Psoas muscle (tissue), 8 donors: ENCODE measurements around the gene PXMP4. TPM values are rescaled to one million over a fixed set of nuclear protein-coding genes. Genes with fewer than 3 reads are reported as not detected.

Experiments
- ATAC-seq, 4 donors: fragments of 200-7000 bp; cut with Tn5 transposase; one replicate each; pipeline ENCODE4 v1.9.1; 2020; ENCODE audit warnings: moderate library complexity in 3 of 4, mild to moderate bottlenecking in 2 of 4
- DNase-seq, 2 donors: peaks; one replicate each; pipeline ENCODE4 v3.0.0-alpha.2; 2020
- H3K27ac ChIP-seq: fragments of 200-600 bp; one replicate; pipeline ENCODE4 v1.8.0; 2022
- H3K27me3 ChIP-seq, 3 donors: fragments of 200-600 bp in 1 of 3; one replicate each; pipeline versions ENCODE4 v1.6.1 to v1.8.0; 2013 to 2022; ENCODE audit warnings: low read length in 2 of 3, mild to moderate bottlenecking in 2 of 3, moderate library complexity in 1 of 3; ENCODE audit not compliant: insufficient read depth in 3 of 3
- H3K36me3 ChIP-seq, 2 donors: fragments of 200-600 bp in 1 of 2; one replicate each; pipeline versions ENCODE4 v1.6.1 to v1.8.0; 2013 to 2022; ENCODE audit warnings: low read depth in 1 of 2, mild to moderate bottlenecking in 1 of 2, moderate library complexity in 1 of 2; ENCODE audit not compliant: insufficient read depth in 1 of 2
- H3K4me1 ChIP-seq: fragments of 200-600 bp; one replicate; pipeline ENCODE4 v1.8.0; 2022
- H3K4me3 ChIP-seq: fragments of 200-600 bp; one replicate; pipeline ENCODE4 v1.8.0; 2022; ENCODE audit warnings: mild to moderate bottlenecking
- H3K9me3 ChIP-seq: fragments of 200-600 bp; one replicate; pipeline ENCODE4 v1.8.0; 2022
- CTCF ChIP-seq: fragments of 200-600 bp; IDR thresholded peaks from one replicate; pipeline ENCODE4 v1.8.0; 2022; ENCODE audit warnings: antibody characterized with exemption
- WGBS, 3 donors: extraction: QIAGEN DNeasy Blood & Tissue Kit; methylation state at CpG; one replicate each; pipeline versions ENCODE4 v1.1.6 to v1.1.7; 2013; 5-methylcytosine and 5-hydroxymethylcytosine counted together
- intact Hi-C, 2 donors: fragments of 100-400 bp; cut with DNase I; formaldehyde crosslinking; loops; one replicate each; pipeline versions ENCODE4 v1.11.0 to v1.14.2; 2022
- polyA plus RNA-seq, 3 donors: library from polyadenylated mRNA; stranded (reverse); fragments of 200-250 nt; gene quantifications; one replicate each; pipeline ENCODE4 v1.2.3, GENCODE V29; 2013
- total RNA-seq, 4 donors: library from RNA; stranded (reverse); fragmentation: NEBNext Ultra II Directional in 2 of 4; extraction: Animal tissue kit (Norgen Biotek cat#: 25700) in 2 of 4; gene quantifications; one replicate each; pipeline versions ENCODE4 v1.2.1 to v1.2.4, GENCODE V29; 2021 to 2023
- donor health status: healthy with polysubstance abuse.
- donor health status: DM: no; HTN: no; CAD: no; lungs with moderate emphysema.
- donor health status: Bipolar disorder and iron deficiency.
- donor health status: healthy.
- donor health status: DM: yes; HTN: yes; CAD: no.
- donor health status: DM: no; HTN: no; CAD: no.
- donor health status: DM: no; HTN: no; CAD: no.
- donor health status: DM: yes; HTN: yes; CAD: no.

PXMP4 gene
- total and polyA plus RNA-seq, 7 donors, result 1.9 to 10.6 (median 5.1) TPM

GRCh38 chr20:33666293-33667244 is 53.5 kb downstream of the PXMP4 start, which contains the start of gene ACTL10:
Gene ACTL10, plus strand, starts transcription at chr20:33666943. Its CDS starts 555 bp downstream, at chr20:33667498.
- DNase-seq, result peak; percentile 97 to 98
- 5 to 15% (median 7%) methylated on average over 37 to 50 of the region's 50 CpGs for WGBS, 3 donors
- intact Hi-C loops, result loop anchor here (5.0 kb wide), 3 partner anchors 204 to 264 kb away; partner anchors contain the start of gene CDK5RAP1 (in 1 of the 2)
- peak; percentile 33 for TF ChIP-seq CTCF
- peaks cover 0 to 32% of the 10 kb centered on the region in 2 donors for H3K36me3 ChIP-seq
- peak; percentile 61 to 70 (median 66) for ATAC-seq
- H3K9me3 ChIP-seq, result no peaks in the 10 kb centered on the region
- peak within 1 kb of the TSS; percentile 73 for H3K4me3 ChIP-seq
- peak within 1 kb of the TSS; percentile 75 for H3K27ac ChIP-seq
- no peaks in the 10 kb centered on the region for H3K27me3 ChIP-seq
- H3K4me1 ChIP-seq, result peaks cover 36% of the 10 kb centered on the region

- 89 to 98% (median 94%) methylated on average over 2 of the region's 2 CpGs for WGBS, 3 donors
- Histone ChIP-seq H3K27me3 (no peaks in the 10 kb centered on the region), H3K27ac (peak overlapping the region; percentile 77), H3K9me3 (no peaks in the 10 kb centered on the region), H3K36me3 (peaks cover 0 to 31% of the 10 kb centered on the region in 2 donors), H3K4me1 (peaks cover 36% of the 10 kb centered on the region), H3K4me3 (no peak overlapping the region)
- intact Hi-C loops, result loop anchor here (5.0 kb wide), 3 partner anchors 202 to 262 kb away; partner anchors contain the start of gene CDK5RAP1 (in 1 of the 2)
- TF ChIP-seq CTCF, result no peak
- DNase-seq, result no peak
- no peak for ATAC-seq
Observed at GRCh38 chr20:33664762-33665144, 55.4 kb downstream of the PXMP4 start.

- no peak for TF ChIP-seq CTCF
- no peaks in the 10 kb centered on the region for H3K9me3 ChIP-seq
- peak overlapping the region; percentile 77 for H3K4me3 ChIP-seq
- intact Hi-C loops, result no loop called here
- ATAC-seq (no peak), DNase-seq (no peak)
- H3K4me1 ChIP-seq, result peaks cover 36% of the 10 kb centered on the region
- peaks cover 0 to 31% of the 10 kb centered on the region in 2 donors for H3K36me3 ChIP-seq
- H3K27ac ChIP-seq, result peak overlapping the region; percentile 77
- no peaks in the 10 kb centered on the region for H3K27me3 ChIP-seq
- WGBS, 3 donors, result 37 to 45% (median 40%) methylated on average over 8 to 9 of the region's 9 CpGs
Observed at GRCh38 chr20:33664085-33664761, 55.9 kb downstream of the PXMP4 start.

GRCh38 chr20:33663161-33664084 is 56.7 kb downstream of the PXMP4 start:
- intact Hi-C loops, result no loop called here
- Histone ChIP-seq H3K27ac (peak overlapping the region; percentile 77), H3K36me3 (peaks cover 0 to 31% of the 10 kb centered on the region in 2 donors), H3K27me3 (no peaks in the 10 kb centered on the region), H3K9me3 (no peaks in the 10 kb centered on the region), H3K4me1 (peaks cover 34% of the 10 kb centered on the region), H3K4me3 (peak overlapping the region; percentile 77)
- WGBS, 3 donors, result 1 to 2% (median 1%) methylated on average over 74 to 84 of the region's 84 CpGs
- TF ChIP-seq CTCF, result no peak
- peak; percentile 66 to 73 (median 70) for ATAC-seq
- peak; percentile 85 to 92 for DNase-seq
